Measurements from ENCODE around the gene SCN4B. TPM values are rescaled to one million over a fixed set of nuclear protein-coding genes. Genes with fewer than 3 reads are reported as not detected.

The SCN4B gene
- total RNA-seq, 1 experiment from 2014 or later = 1.6 TPM

DNA sequence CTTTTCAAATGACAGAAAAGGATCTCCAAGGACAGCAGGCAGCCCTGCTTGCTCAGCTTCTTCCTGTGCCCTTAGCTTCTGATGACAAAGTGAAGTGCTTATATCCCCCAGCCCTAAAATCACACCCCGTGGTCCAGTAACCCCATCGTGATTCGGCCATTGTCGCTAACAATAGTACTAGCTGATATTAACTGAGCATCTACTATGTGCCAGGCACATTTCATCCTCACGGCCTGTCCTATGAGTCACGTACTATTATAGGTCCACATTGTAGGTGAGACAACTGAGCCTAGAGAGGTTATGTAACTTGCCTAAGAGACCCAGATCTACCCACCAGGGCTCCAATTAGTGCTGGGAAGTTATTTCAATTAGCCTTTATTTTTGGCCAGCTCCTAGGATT lies 6.1 kb downstream of the SCN4B start:
- H3K36me3 Mint-ChIP-seq (ENCODE audit: insufficient read depth in 1 of 3, low read depth in 3 of 3) = no peaks in the 10 kb centered on the region; a peak in 1 of 7 replicates

More for the DNA sequence above, 6.1 kb downstream of the SCN4B start:
- Histone ChIP-seq H2BK20ac (ENCODE audit: low read depth, low read length, poor library complexity, severe bottlenecking) (no peak overlapping the region), H3K23me2 (ENCODE audit: insufficient read length, low read depth, low read length, poor library complexity, severe bottlenecking) (peaks cover 5% of the 10 kb centered on the region), H2AK5ac (ENCODE audit: insufficient read length, low read length) (no peak overlapping the region), H3K4ac (ENCODE audit: low read depth, low read length) (no peak overlapping the region), H3K79me2 (ENCODE audit: insufficient read depth, low read length) (no peaks in the 10 kb centered on the region), H3K4me2 (ENCODE audit: insufficient read depth, insufficient read length, low read length) (peak overlapping the region; percentile 41), H2BK15ac (ENCODE audit: low read depth, low read length) (no peak overlapping the region), H3K27ac (ENCODE audit: insufficient read length, low read depth, low read length) (no peak overlapping the region), H3K18ac (ENCODE audit: insufficient read length, low read depth, low read length) (no peak overlapping the region), H2BK120ac (ENCODE audit: low read depth, low read length, poor library complexity, severe bottlenecking) (no peak overlapping the region), H2BK5ac (ENCODE audit: insufficient read length, low read length) (no peak overlapping the region), H3K9me3 (ENCODE audit: control insufficient read depth, low read depth, low read length) (no peaks in the 10 kb centered on the region), H3T11ph (ENCODE audit: low read length) (no peak overlapping the region), H3K14ac (ENCODE audit: insufficient read depth, low read length) (no peak overlapping the region), H3K56ac (ENCODE audit: insufficient read length, low read depth, low read length) (no peak overlapping the region), H4K5ac (ENCODE audit: insufficient read length, low read depth, low read length) (no peak overlapping the region), H3K23ac (ENCODE audit: insufficient read length, low read depth, low read length) (no peak overlapping the region), H2BK12ac (ENCODE audit: insufficient read length, low read depth, low read length) (no peak overlapping the region), H4K8ac (replicated peaks; ENCODE audit: insufficient read length, low read depth, low read length) (no peak overlapping the region), H4K20me1 (ENCODE audit: control insufficient read depth, insufficient read depth, insufficient read length) (no peaks in the 10 kb centered on the region), H3K79me1 (ENCODE audit: insufficient read depth, low read depth, low read length, poor library complexity, severe bottlenecking) (no peaks in the 10 kb centered on the region), H3K9ac (ENCODE audit: extremely low read depth, insufficient read length, low read length) (no peak overlapping the region), H4K91ac (ENCODE audit: insufficient read length, low read depth, low read length) (no peak overlapping the region), H3K4me1 (ENCODE audit: insufficient read depth, low read length) (no peaks in the 10 kb centered on the region), H3K27me3 (ENCODE audit: insufficient read depth, low read length) (peaks cover 23% of the 10 kb centered on the region; the same call in 1 of the 2 replicates), H2AFZ (ENCODE audit: low read length) (no peak overlapping the region)
- Mint-ChIP-seq H3K27ac (no peak overlapping the region; a peak in 1 of 7 replicates), H3K9me3 (no peaks in the 10 kb centered on the region; a peak in 1 of 5 replicates), H3K4me1 (peaks cover 23 to 41% of the 10 kb centered on the region in 2 experiments), H3K27me3 (ENCODE audit: low read depth) (peaks cover 89% of the 10 kb centered on the region), H3K4me3 (peak overlapping the region; percentile 70 to 85)
- DNase-seq = no peak
- no CpG with 5 or more reads among the region's 6 CpGs for WGBS (ENCODE audit: extremely low coverage, insufficient read length, low lambda C conversion rate)
- TF ChIP-seq CTCF (conservative IDR thresholded peaks at IDR 0.05) = no peak
